MG63 (cell line): ENCODE measurements around the gene LSP1. TPM values are rescaled to one million over a fixed set of nuclear protein-coding genes. Genes with fewer than 3 reads are reported as not detected.

ENCODE experiments used
- DNase-seq: peaks from one replicate; pipeline ENCODE4 v3.0.0-alpha.2; 2020
- H3K27me3 ChIP-seq: fragments of 250-450 bp; sonication (Bioruptor Pico); 2 replicates; pipeline ENCODE4 v1.5.1; 2020; ENCODE audit warnings: mild to moderate bottlenecking, moderate library complexity
- H3K36me3 ChIP-seq: fragments of 250-450 bp; sonication (Bioruptor Pico); 2 replicates; pipeline ENCODE4 v1.5.1; 2020; ENCODE audit warnings: mild to moderate bottlenecking, moderate library complexity
- H3K4me3 ChIP-seq: fragments of 250-450 bp; sonication (Bioruptor Pico); 2 replicates; pipeline ENCODE4 v1.5.1; 2020; ENCODE audit warnings: mild to moderate bottlenecking, moderate library complexity
- H3K9me3 ChIP-seq: fragments of 250-450 bp; sonication (Bioruptor Pico); 2 replicates; pipeline ENCODE4 v1.5.1; 2020; ENCODE audit warnings: mild to moderate bottlenecking, moderate library complexity
- total RNA-seq: library from RNA; depleted of rRNA; stranded (reverse); fragments of >200 nt; shearing (Covaris generic); gene quantifications from 2 replicates; pipeline ENCODE4 v1.2.3, GENCODE V29; 2014; ENCODE audit warnings: low replicate concordance

The LSP1 gene
- total RNA-seq, 1 experiment from 2014 or later: 66.6 TPM

DNA sequence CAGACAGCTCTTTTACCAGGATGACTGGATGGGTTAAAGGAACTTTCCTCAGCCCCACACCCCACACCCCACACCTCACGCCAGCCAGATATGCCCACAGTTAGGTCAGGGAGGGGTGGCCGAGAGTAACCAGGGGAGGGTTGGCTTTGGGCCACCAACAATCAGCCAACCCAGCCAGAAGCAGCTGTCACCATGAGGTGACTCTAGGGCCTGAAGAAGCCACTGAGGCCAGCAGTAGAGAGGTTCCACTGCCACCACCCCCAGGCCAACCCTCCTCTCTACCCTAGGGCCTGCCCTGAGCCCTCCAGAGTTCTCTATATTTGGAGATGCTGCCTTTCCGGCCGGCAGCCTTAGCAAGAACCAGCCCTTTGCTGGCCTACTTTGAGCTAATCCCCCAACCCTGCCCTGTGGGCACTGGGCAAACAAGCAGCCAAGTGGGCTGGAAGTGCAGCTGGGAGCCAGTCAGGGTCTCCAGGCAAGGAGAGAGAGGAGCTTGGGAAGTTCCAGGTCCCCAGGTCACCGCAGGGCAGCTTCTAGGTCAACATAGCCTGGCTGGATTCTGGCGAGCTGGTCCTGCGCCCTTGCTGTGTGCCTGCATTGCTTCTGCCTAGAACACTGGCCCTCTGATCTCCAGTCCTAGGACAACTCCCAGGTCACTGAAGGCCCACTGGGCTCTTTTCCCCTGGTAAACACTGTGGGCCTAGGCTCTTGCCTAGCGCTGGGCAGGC lies 30.1 kb upstream of the LSP1 start:
- no peaks in the 10 kb centered on the region for H3K36me3 ChIP-seq
- no peak for DNase-seq
- no peaks in the 10 kb centered on the region for H3K27me3 ChIP-seq
- H3K9me3 ChIP-seq: no peaks in the 10 kb centered on the region; the same call in 1 of the 2 replicates
- H3K4me3 ChIP-seq: no peak overlapping the region

DNA sequence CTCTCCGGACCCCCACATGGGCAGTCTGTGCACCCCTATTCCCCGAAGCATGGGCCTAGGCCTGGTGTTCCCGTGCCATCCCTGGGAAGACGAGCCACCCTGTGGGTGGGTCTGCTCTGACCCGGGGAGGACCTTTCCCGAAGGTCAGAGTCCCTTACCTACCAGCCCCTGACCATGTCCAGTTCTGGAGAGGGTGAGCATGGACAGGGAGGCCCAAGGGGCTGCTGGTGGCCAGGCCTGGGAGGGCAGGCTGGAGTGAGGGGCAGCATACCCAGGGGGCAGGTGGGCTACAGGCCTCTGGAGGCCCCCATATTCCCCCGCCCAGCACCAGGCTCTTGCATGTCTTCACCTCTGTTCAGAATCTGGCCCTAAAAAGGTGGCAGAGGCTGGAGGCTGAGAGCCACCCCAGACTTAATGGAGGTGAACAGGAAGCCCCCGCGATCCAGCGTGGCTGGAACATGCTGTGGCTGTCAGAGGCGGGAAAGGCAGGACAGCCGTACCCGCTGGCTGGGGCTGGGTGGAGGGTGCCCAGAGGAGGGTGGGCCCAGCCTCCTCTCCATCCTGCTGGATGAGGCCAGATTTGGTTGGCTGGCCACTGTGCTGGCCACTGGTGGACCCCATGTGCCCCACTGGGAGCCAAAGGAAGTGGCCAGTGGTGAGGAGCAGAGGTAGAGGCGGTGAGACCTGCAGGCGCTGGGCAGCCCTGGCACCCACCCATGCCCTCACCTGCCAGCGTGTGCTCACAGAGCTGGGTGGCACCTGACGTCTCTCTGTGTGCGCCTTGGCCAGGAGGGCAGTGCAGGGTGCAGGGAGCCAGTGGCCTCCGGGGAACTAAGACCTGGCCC lies 29.3 kb upstream of the LSP1 start:
- Histone ChIP-seq H3K36me3 (no peaks in the 10 kb centered on the region), H3K4me3 (no peak overlapping the region), H3K27me3 (no peaks in the 10 kb centered on the region), H3K9me3 (no peaks in the 10 kb centered on the region)
- DNase-seq: no peak

DNA sequence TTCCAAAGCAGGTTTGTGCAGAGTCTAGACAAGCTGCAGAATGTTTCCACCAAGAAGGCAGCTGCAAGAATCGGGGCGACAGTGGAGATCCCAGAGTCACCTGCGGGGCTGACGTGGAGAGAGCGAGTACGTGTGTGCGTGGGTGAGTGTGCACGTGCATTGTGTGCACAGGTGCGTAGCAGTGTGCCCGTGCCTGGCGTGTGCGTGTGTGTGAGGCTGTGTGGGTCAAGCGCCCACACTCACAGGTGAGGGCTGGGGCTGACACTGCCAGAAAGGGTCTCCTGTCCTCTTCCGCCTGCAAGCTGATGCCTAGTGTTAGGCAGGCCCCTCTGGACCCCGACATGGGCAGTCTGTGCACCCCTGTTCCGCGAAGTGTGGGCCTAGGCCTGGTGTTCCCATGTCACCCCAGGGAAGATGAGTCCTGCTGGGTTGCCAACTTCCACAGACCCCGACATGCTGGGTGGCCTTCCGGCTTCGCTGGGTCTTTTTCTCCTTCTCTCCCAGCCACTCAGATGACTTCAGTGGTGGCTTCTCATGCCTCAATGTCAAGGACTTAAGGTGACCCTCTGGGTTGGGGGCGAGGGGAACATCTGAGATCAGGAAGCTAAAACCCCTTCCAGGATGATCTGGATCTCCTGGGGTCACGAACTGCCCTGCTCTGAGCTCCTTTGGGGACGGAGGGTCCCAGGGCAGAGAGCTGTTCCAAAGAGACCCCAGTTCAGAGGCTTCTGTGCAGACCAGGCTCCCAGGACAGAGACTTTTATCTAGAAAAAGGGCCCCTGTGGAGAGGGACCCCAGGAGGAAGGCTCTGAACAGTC lies 28.5 kb upstream of the LSP1 start:
- no peaks in the 10 kb centered on the region for H3K36me3 ChIP-seq
- DNase-seq: no peak
- no peaks in the 10 kb centered on the region for H3K27me3 ChIP-seq
- H3K9me3 ChIP-seq: no peaks in the 10 kb centered on the region
- no peak overlapping the region for H3K4me3 ChIP-seq

GRCh38 chr11:1825039-1825740 lies 27.7 kb upstream of the LSP1 start:
- Histone ChIP-seq H3K36me3 (no peaks in the 10 kb centered on the region), H3K9me3 (no peaks in the 10 kb centered on the region), H3K4me3 (no peak overlapping the region), H3K27me3 (no peaks in the 10 kb centered on the region)
- peak; percentile 33 for DNase-seq

DNA sequence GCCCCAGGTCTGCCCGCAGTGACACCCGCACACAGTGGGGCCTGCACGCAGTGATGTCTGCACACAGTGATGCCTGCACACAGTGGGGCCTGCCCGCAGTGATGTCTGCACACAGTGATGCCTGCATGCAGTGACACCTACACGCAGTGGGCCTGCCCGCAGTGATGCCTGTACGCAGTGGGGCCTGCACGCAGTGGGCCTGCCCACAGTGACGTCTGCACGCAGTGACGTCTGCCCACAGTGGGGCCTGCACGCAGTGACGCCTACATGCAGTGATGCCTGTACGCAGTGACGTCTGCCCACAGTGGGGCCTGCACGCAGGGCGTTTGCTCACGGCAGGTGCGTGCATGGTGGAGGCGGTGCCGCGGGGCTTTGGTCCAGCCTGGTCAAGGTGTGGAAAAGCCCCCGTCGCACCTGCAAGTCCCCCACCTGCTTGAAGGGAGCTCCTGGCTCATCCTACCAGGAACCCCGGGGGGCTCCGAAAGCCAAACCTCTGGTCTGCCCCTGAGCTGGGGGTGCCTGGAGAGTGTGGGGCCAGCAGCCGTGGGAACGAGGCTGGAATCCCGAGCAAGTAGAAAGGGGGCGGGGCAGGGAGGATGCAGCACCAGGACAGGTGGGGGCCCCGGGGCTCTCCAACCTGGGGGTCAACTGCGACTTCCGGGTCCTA lies 27.0 kb upstream of the LSP1 start:
- Histone ChIP-seq H3K27me3 (no peaks in the 10 kb centered on the region), H3K4me3 (no peak overlapping the region), H3K9me3 (no peaks in the 10 kb centered on the region), H3K36me3 (no peaks in the 10 kb centered on the region)
- DNase-seq: no peak

GRCh38 chr11:1826552-1827094 lies 26.3 kb upstream of the LSP1 start:
- Histone ChIP-seq H3K4me3 (no peak overlapping the region), H3K9me3 (no peaks in the 10 kb centered on the region), H3K36me3 (no peaks in the 10 kb centered on the region), H3K27me3 (no peaks in the 10 kb centered on the region)
- DNase-seq: peak; percentile 77

DNA sequence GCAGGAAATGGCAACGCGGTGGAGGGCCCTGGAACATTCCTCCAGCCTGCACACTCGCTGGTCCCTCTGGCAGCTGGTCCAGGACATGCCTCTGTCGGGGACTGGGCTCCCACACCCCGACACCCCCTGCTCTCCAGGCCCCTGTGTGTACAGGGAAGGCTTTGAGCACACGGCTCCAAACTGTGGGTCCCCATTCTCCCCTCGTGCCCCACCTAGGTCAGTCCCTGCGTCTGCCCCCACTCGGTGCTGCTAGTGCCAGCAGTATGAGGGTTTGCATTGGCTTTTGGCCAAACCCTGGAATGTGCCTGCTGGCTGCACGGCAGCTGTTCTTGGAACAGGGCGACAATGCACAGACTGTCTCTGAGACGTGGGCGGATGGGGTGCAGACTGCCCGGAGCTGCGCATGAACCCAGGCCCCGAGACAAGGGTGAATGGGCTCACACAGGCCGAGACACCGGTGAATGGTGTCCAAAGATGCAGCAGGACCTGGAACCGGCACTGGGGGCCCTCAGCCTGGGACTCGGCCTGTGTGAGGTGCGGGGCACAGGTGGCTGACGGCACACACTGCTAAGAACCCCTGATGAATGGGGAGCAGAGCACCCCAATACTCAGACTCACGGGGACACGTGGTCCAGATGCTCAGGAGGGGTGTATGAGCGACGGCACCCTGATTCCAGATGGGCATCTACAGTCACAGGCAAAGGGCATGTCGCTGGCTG lies 25.6 kb upstream of the LSP1 start:
- Histone ChIP-seq H3K27me3 (no peaks in the 10 kb centered on the region), H3K4me3 (no peak overlapping the region), H3K36me3 (no peaks in the 10 kb centered on the region), H3K9me3 (no peaks in the 10 kb centered on the region)
- peak; percentile 86 for DNase-seq

GRCh38 chr11:1827931-1828330 lies 25.0 kb upstream of the LSP1 start:
- Histone ChIP-seq H3K4me3 (no peak overlapping the region), H3K9me3 (no peaks in the 10 kb centered on the region), H3K36me3 (no peaks in the 10 kb centered on the region), H3K27me3 (no peaks in the 10 kb centered on the region)
- DNase-seq: no peak

DNA sequence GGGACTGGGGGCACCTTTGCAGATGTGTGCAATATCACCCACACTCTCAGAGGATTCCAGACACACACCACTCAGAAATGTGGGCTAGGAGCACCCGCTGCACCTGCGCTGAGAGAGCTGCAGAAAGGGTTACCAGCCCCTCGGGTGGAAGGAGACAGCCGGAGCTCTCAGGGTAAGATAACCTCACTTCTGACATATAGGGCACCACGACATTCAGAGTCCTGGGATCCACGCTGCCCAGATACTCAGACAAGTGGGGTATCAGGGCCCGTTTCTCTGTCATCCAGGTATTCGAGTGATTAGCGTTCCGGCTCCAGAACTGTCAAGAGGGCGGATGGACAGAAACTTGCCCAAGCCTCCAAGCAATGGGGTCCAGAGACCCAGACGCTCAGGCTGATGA lies 24.3 kb upstream of the LSP1 start:
- H3K9me3 ChIP-seq: no peaks in the 10 kb centered on the region
- no peaks in the 10 kb centered on the region for H3K36me3 ChIP-seq
- no peak overlapping the region for H3K4me3 ChIP-seq
- no peaks in the 10 kb centered on the region for H3K27me3 ChIP-seq
- no peak for DNase-seq

GRCh38 chr11:1829039-1829820 lies 23.7 kb upstream of the LSP1 start:
- DNase-seq: peak; percentile 87
- Histone ChIP-seq H3K9me3 (no peaks in the 10 kb centered on the region), H3K27me3 (no peaks in the 10 kb centered on the region), H3K36me3 (no peaks in the 10 kb centered on the region), H3K4me3 (no peak overlapping the region)

- Histone ChIP-seq H3K36me3 (no peaks in the 10 kb centered on the region), H3K9me3 (no peaks in the 10 kb centered on the region), H3K4me3 (no peak overlapping the region), H3K27me3 (no peaks in the 10 kb centered on the region)
- no peak for DNase-seq
Observed at GRCh38 chr11:1830004-1830321, 22.9 kb upstream of the LSP1 start.

DNA sequence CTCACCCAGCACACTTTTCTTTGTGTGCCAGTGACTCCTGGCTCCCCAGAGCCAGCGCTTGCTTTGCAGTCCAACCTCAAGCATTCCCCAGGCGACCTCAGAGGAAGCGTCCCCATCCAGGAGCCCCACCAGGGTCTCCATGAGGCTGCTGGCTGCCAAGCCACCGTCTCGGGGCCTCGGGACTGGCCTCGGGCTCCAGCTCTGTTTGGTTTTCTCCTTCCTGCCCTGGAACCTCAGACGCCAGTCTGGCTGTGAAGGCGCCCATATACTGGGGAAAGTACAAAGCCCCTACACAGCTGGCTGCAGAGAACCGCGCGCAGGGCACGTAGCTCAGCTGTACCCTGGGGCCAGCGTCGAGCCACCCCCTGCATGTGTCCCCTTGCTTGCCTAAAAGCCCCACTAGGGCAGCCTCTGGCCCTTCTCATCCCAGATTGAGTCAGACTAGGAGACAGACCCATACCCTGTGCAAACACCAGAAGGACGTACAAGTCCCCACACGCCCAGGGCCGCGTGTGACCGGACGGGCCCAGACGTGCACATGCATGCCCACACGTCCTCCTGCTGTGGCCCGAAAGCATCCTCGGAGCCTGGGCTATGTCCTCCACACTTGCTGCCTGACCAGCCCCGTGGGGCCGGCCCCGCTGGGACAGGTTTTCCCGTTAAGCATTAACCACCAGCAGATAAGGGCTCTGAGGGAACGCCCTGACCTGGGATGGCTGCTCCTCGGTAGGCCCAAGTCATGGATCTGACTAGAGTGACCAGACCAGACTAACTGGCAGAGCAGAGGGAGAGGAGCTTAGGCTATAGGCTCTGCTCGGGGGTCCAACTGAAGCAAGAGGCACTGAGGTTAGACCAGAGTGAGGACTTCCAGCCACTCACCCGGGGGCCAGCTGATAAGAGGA lies 22.3 kb upstream of the LSP1 start:
- Histone ChIP-seq H3K9me3 (no peaks in the 10 kb centered on the region), H3K36me3 (no peaks in the 10 kb centered on the region), H3K27me3 (no peaks in the 10 kb centered on the region), H3K4me3 (no peak overlapping the region)
- peak; percentile 62 for DNase-seq

- no peaks in the 10 kb centered on the region for H3K36me3 ChIP-seq
- no peak overlapping the region for H3K4me3 ChIP-seq
- H3K27me3 ChIP-seq: no peaks in the 10 kb centered on the region
- DNase-seq: no peak
- no peaks in the 10 kb centered on the region for H3K9me3 ChIP-seq
Observed at GRCh38 chr11:1831338-1832210, 21.3 kb upstream of the LSP1 start.
